GM12878 (cell line): ENCODE measurements around the gene LRRC40.

Source experiments
- EP300 ChIP-seq, 2 experiments: fragments of 150-350 bp in 1 of 2; IDR thresholded peaks; 2 replicates each; pipeline ENCODE4 v1.6.1; 2011 to 2012; ENCODE audit warnings: low read depth in 2 of 2, low read length in 2 of 2, borderline replicate concordance in 1 of 2, improper control_type of control experiment in 1 of 2, inconsistent platforms in 1 of 2; ENCODE audit not compliant: control insufficient read depth in 1 of 2
- ESRRA ChIP-seq: IDR thresholded peaks from 2 replicates; pipeline ENCODE4 v1.6.1; 2012; ENCODE audit warnings: mild to moderate bottlenecking, low read length, improper control_type of control experiment
- POLR2A ChIP-seq: IDR thresholded peaks from 2 replicates; pipeline ENCODE4 v1.6.1; 2011; ENCODE audit warnings: low read depth, mild to moderate bottlenecking, low read length
- POLR2AphosphoS5 ChIP-seq: IDR thresholded peaks from 2 replicates; pipeline ENCODE4 v1.6.1; 2011; ENCODE audit warnings: mild to moderate bottlenecking, low read length, inconsistent platforms
- SPI1 ChIP-seq: IDR thresholded peaks from 2 replicates; pipeline ENCODE4 v1.6.1; 2011; ENCODE audit warnings: low read depth, mild to moderate bottlenecking, low read length, moderate library complexity, borderline replicate concordance; ENCODE audit not compliant: insufficient read depth
- ZNF207 ChIP-seq: fragments of 450-650 bp; IDR thresholded peaks from 2 replicates; pipeline ENCODE4 v1.6.1; 2014; ENCODE audit warnings: antibody characterized with exemption, mild to moderate bottlenecking, borderline replicate concordance
- TF ChIP-seq, protein P1 (sequence below), 3 experiments: IDR thresholded peaks in 2 of 3; conservative IDR thresholded peaks in 1 of 3; 2 replicates each; pipeline ENCODE4 v1.5.1; 2011; ENCODE audit warnings: low read depth in 3 of 3, low read length in 3 of 3, mild to moderate bottlenecking in 3 of 3, control low read depth in 2 of 3, moderate library complexity in 2 of 3, inconsistent platforms in 1 of 3, mixed read lengths in 1 of 3; ENCODE audit not compliant: control insufficient read depth in 2 of 3, insufficient read depth in 1 of 3; ENCODE audit errors: extremely low read depth in 1 of 3

DNA sequence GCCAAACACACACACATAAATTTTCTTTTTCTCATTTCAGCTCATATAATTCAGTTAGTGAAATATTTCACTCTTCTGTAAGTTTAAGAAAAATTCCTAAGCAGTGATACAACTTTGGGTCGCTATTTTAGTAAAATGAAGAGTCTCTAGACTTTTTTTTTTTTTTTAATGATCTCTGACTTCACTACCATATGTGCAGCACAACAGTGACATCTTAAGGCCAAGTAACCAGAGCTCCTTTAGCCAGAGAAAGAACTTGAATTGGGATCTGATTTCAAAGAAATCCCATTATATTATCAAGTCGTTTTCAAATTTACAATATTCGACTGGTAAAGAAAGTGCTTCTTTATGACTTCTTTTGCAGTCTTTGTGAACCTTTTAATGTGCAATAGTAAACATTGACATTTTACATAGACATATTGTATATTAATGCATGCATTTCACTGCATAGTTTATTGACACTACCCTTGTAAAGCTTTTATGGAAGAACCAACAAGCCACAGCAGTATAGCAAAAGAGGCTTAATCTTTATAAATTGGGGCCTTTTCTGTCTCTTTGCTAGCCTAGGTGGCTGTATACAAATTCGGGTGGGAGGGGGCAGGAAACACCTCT lies 62.2 kb downstream of the LRRC40 start:
- TF ChIP-seq ESRRA: no peak
- no peak for TF ChIP-seq POLR2A
- TF ChIP-seq EP300 (IDR thresholded peaks at IDR 0.05; ENCODE audit: borderline replicate concordance in 1 of 2, control insufficient read depth in 1 of 2, low read depth in 2 of 2, low read length in 2 of 2): no peak
- TF ChIP-seq, protein P1, sequence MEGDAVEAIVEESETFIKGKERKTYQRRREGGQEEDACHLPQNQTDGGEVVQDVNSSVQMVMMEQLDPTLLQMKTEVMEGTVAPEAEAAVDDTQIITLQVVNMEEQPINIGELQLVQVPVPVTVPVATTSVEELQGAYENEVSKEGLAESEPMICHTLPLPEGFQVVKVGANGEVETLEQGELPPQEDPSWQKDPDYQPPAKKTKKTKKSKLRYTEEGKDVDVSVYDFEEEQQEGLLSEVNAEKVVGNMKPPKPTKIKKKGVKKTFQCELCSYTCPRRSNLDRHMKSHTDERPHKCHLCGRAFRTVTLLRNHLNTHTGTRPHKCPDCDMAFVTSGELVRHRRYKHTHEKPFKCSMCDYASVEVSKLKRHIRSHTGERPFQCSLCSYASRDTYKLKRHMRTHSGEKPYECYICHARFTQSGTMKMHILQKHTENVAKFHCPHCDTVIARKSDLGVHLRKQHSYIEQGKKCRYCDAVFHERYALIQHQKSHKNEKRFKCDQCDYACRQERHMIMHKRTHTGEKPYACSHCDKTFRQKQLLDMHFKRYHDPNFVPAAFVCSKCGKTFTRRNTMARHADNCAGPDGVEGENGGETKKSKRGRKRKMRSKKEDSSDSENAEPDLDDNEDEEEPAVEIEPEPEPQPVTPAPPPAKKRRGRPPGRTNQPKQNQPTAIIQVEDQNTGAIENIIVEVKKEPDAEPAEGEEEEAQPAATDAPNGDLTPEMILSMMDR (IDR thresholded peaks at IDR 0.05 in 2 of 3, conservative IDR thresholded peaks at IDR 0.05 in 1 of 3; ENCODE audit: control insufficient read depth in 2 of 3, extremely low read depth in 1 of 3, insufficient read depth in 1 of 3, low read depth in 3 of 3, low read length in 3 of 3): no peak
- no peak for TF ChIP-seq SPI1
- no peak for TF ChIP-seq POLR2AphosphoS5
- no peak for TF ChIP-seq ZNF207
